Upper lobe of right lung (tissue), 1 donor: Measurements from ENCODE around the gene MOB2. TPM values are rescaled to one million over a fixed set of nuclear protein-coding genes. Genes with fewer than 3 reads are reported as not detected.

ENCODE experiments used
- ATAC-seq: fragments of 200-7000 bp; cut with Tn5 transposase; one replicate; pipeline ENCODE4 v1.9.1; 2020; ENCODE audit warnings: mild to moderate bottlenecking, moderate library complexity
- DNase-seq: peaks from one replicate; pipeline ENCODE4 v3.0.0-alpha.2; 2020
- H3K27ac ChIP-seq: fragments of 200-600 bp; one replicate; pipeline ENCODE4 v1.8.0; 2022
- H3K27me3 ChIP-seq: fragments of 200-600 bp; one replicate; pipeline ENCODE4 v1.8.0; 2022; ENCODE audit warnings: mild to moderate bottlenecking
- H3K36me3 ChIP-seq: fragments of 200-600 bp; one replicate; pipeline ENCODE4 v1.8.0; 2022
- H3K4me1 ChIP-seq: fragments of 200-600 bp; one replicate; pipeline ENCODE4 v1.8.0; 2022
- H3K4me3 ChIP-seq: fragments of 200-600 bp; one replicate; pipeline ENCODE4 v1.8.0; 2022; ENCODE audit warnings: mild to moderate bottlenecking
- H3K9me3 ChIP-seq: fragments of 200-600 bp; one replicate; pipeline ENCODE4 v1.8.0; 2022
- CTCF ChIP-seq: fragments of 200-600 bp; IDR thresholded peaks from one replicate; pipeline ENCODE4 v1.8.0; 2022; ENCODE audit warnings: antibody characterized with exemption
- intact Hi-C: fragments of 100-400 bp; cut with DNase I; formaldehyde crosslinking; loops from one replicate; pipeline ENCODE4 v1.11.0; 2022
- total RNA-seq: library from RNA; stranded (reverse); fragmentation: NEBNext Ultra II Directional; extraction: Animal tissue kit (Norgen Biotek cat#: 25700); gene quantifications from one replicate; pipeline ENCODE4 v1.2.1, GENCODE V29; 2021
- donor health status: DM: no; HTN: yes; CAD: no; lungs with severe emphysema.

The MOB2 gene
- total RNA-seq, 1 donor from 2014 or later, result 58.9 TPM

GRCh38 chr11:1473011-1473628, 13.5 kb downstream of the MOB2 start:
- intact Hi-C loops, result no loop called here
- no peak for TF ChIP-seq CTCF
- ATAC-seq (no peak), DNase-seq (peak; percentile 54)
- Histone ChIP-seq H3K4me1 (no peaks in the 10 kb centered on the region), H3K36me3 (peaks cover 83% of the 10 kb centered on the region), H3K27ac (no peak overlapping the region), H3K4me3 (no peak overlapping the region), H3K9me3 (no peaks in the 10 kb centered on the region), H3K27me3 (no peaks in the 10 kb centered on the region)

GRCh38 chr11:1472180-1473005, 14.2 kb downstream of the MOB2 start:
- H3K36me3 ChIP-seq, result peaks cover 76% of the 10 kb centered on the region
- DNase-seq (no peak), ATAC-seq (peak; percentile 2)
- H3K9me3 ChIP-seq, result no peaks in the 10 kb centered on the region
- no peak overlapping the region for H3K27ac ChIP-seq
- no peaks in the 10 kb centered on the region for H3K4me1 ChIP-seq
- intact Hi-C loops, result no loop called here
- H3K27me3 ChIP-seq, result no peaks in the 10 kb centered on the region
- H3K4me3 ChIP-seq, result no peak overlapping the region
- no peak for TF ChIP-seq CTCF

- intact Hi-C loops, result no loop called here
- ATAC-seq (no peak), DNase-seq (no peak)
- TF ChIP-seq CTCF, result no peak
- Histone ChIP-seq H3K4me1 (no peaks in the 10 kb centered on the region), H3K4me3 (no peak overlapping the region), H3K27me3 (no peaks in the 10 kb centered on the region), H3K36me3 (peaks cover 69% of the 10 kb centered on the region), H3K27ac (no peak overlapping the region), H3K9me3 (no peaks in the 10 kb centered on the region)
Observed at GRCh38 chr11:1471736-1472135, 14.8 kb downstream of the MOB2 start.

DNA sequence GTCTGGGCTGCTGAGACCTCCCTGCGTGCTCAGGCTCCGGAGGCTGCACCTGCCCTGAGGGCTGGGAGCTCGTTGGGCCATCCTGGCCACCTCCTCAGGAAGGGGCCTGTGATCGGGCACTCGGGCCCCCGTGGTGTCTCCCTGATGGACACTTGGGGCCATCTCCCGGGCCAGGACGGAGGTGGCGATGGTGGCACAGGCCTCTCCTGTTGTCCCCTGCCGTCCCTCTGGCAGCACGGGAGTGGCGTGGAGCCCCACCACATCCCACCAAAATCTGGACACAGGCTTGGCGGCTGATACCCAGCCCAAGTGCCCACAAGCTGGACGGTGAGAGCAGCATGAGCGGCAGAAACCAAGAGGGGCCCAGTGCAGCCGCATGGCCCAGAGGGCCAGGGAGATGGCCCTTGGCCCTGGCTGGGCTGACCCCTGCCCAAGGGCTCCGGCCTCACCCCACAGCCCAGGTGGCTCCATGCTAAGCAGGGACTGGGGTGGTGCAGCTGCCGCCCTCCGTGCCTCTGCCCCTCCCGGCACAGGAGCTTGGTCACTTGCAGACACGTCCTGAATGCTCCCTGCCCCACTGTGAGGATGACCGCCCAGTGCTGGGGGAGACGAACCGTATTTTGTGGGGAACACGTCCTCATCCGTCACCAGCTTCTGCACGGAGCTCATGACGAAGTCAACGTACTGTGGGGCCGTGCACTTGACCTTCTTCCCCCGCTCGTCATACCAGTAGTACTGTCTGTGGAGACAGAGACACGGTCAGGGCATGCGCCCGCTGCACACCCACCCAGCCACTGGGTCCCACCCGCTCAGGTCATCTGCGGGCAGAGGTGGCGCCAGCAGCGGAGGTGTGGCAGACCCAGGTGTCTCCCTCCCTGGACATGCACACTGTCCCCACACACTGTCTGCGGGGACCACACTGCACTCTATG, 15.6 kb downstream of the MOB2 start:
- H3K9me3 ChIP-seq, result no peaks in the 10 kb centered on the region
- H3K27me3 ChIP-seq, result no peaks in the 10 kb centered on the region
- no peaks in the 10 kb centered on the region for H3K4me1 ChIP-seq
- no peak for DNase-seq
- no peak overlapping the region for H3K27ac ChIP-seq
- H3K4me3 ChIP-seq, result no peak overlapping the region
- peaks cover 61% of the 10 kb centered on the region for H3K36me3 ChIP-seq
- intact Hi-C loops, result no loop called here
- no peak for TF ChIP-seq CTCF
- no peak for ATAC-seq

DNA sequence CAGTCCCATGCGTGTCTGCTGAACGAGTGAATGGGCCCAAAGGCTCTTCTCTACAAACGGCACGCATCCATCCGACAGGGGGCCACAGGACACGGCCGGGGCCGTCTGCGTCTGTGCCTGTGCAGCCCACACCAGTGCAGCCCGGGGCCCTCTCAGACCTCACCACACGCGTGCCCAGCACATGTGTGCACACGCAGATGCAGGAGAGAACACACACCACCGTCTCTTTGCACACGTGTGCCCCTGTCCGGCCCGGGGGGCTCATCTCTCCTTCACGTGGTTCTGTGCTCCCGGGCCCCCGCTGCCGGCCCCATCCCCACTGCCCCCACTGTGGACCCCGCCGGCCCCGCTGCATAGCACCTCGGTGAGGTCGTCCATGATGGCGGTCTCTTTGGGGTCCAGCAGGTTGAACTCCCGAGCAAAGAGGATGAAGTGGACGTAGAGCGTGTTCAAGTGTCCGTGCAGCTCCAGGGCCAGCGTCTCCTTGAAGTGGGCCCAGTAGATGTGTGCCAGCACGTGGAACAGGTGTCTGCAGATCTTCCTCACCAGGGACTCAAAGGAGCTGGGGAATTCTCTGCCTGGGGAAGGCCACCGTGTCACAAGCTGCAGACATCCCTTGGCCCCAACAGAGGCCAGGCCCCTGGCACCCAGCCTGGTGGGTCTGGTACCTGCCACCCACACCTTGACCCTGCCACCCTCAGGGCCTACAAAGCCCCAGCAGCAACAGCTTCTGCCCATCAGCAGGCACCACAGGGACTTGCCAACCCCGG, 16.5 kb downstream of the MOB2 start:
- no peak for TF ChIP-seq CTCF
- Histone ChIP-seq H3K9me3 (no peaks in the 10 kb centered on the region), H3K36me3 (peaks cover 53% of the 10 kb centered on the region), H3K27me3 (no peaks in the 10 kb centered on the region), H3K4me1 (no peaks in the 10 kb centered on the region), H3K4me3 (no peak overlapping the region), H3K27ac (no peak overlapping the region)
- ATAC-seq, result no peak
- intact Hi-C loops, result no loop called here
- DNase-seq, result no peak
